H9 (cell line): Measurements from ENCODE around the gene TNIP3. TPM values are rescaled to one million over a fixed set of nuclear protein-coding genes. Genes with fewer than 3 reads are reported as not detected.

Experiments
- DNase-seq: peaks from one replicate; pipeline ENCODE4 v3.0.0-alpha.2; 2017
- H2AFZ ChIP-seq: one replicate; pipeline ENCODE4 v1.6.1; 2013; ENCODE audit warnings: mild to moderate bottlenecking, low read length, control low read depth, moderate library complexity
- H2AK5ac ChIP-seq: 2 replicates; pipeline ENCODE4 v1.6.1; 2013; ENCODE audit warnings: low read length, control low read depth, mixed read lengths; ENCODE audit not compliant: insufficient read length
- H2BK120ac ChIP-seq: one replicate; pipeline ENCODE4 v1.6.1; 2013; ENCODE audit warnings: low read depth, mild to moderate bottlenecking, low read length, control low read depth, inconsistent platforms; ENCODE audit not compliant: poor library complexity, severe bottlenecking
- H2BK12ac ChIP-seq: 2 replicates; pipeline ENCODE4 v1.6.1; 2013; ENCODE audit warnings: low read length, control low read depth, mixed read lengths, low read depth; ENCODE audit not compliant: insufficient read length
- H2BK15ac ChIP-seq: 2 replicates; pipeline ENCODE4 v1.6.1; 2013; ENCODE audit warnings: low read depth, low read length, control low read depth
- H2BK20ac ChIP-seq: one replicate; pipeline ENCODE4 v1.6.1; 2013; ENCODE audit warnings: low read depth, mild to moderate bottlenecking, low read length, control low read depth, inconsistent platforms; ENCODE audit not compliant: poor library complexity, severe bottlenecking
- H2BK5ac ChIP-seq: 2 replicates; pipeline ENCODE4 v1.6.1; 2013; ENCODE audit warnings: low read length, control low read depth, mixed read lengths; ENCODE audit not compliant: insufficient read length
- H3K14ac ChIP-seq: 2 replicates; pipeline ENCODE4 v1.6.1; 2013; ENCODE audit warnings: low read length, control low read depth; ENCODE audit not compliant: insufficient read depth
- H3K18ac ChIP-seq: 2 replicates; pipeline ENCODE4 v1.6.1; 2013; ENCODE audit warnings: low read depth, mild to moderate bottlenecking, mixed read lengths, low read length, control low read depth; ENCODE audit not compliant: insufficient read length
- H3K23ac ChIP-seq: 2 replicates; pipeline ENCODE4 v1.6.1; 2013; ENCODE audit warnings: low read length, control low read depth, mixed read lengths, low read depth; ENCODE audit not compliant: insufficient read length
- H3K23me2 ChIP-seq: 2 replicates; pipeline ENCODE4 v1.6.1; 2013; ENCODE audit warnings: low read depth, mild to moderate bottlenecking, mixed read lengths, low read length, control low read depth; ENCODE audit not compliant: insufficient read length, poor library complexity, severe bottlenecking
- H3K27ac ChIP-seq: 2 replicates; pipeline ENCODE4 v1.5.1; 2013; ENCODE audit warnings: low read length, control low read depth, mixed read lengths, low read depth; ENCODE audit not compliant: insufficient read length
- H3K27me3 ChIP-seq: 2 replicates; pipeline ENCODE4 v1.6.1; 2013; ENCODE audit warnings: low read length, control low read depth, inconsistent platforms; ENCODE audit not compliant: insufficient read depth
- H3K4ac ChIP-seq: 2 replicates; pipeline ENCODE4 v1.6.1; 2013; ENCODE audit warnings: low read depth, mild to moderate bottlenecking, control low read depth, inconsistent platforms, low read length, moderate library complexity
- H3K4me1 ChIP-seq: 2 replicates; pipeline ENCODE4 v1.6.1; 2013; ENCODE audit warnings: low read length, control low read depth, inconsistent platforms; ENCODE audit not compliant: insufficient read depth
- H3K4me2 ChIP-seq: 2 replicates; pipeline ENCODE4 v1.6.1; 2013; ENCODE audit warnings: low read length, control low read depth, mixed read lengths; ENCODE audit not compliant: insufficient read length, insufficient read depth
- H3K56ac ChIP-seq: 2 replicates; pipeline ENCODE4 v1.6.1; 2013; ENCODE audit warnings: low read depth, mild to moderate bottlenecking, mixed read lengths, low read length, control low read depth; ENCODE audit not compliant: insufficient read length
- H3K79me1 ChIP-seq: 2 replicates; pipeline ENCODE4 v1.6.1; 2013; ENCODE audit warnings: low read depth, mild to moderate bottlenecking, moderate library complexity, low read length, control low read depth, inconsistent platforms; ENCODE audit not compliant: insufficient read depth, poor library complexity, severe bottlenecking
- H3K79me2 ChIP-seq: 2 replicates; pipeline ENCODE4 v1.6.1; 2013; ENCODE audit warnings: low read length, control low read depth, inconsistent platforms; ENCODE audit not compliant: insufficient read depth
- H3K9ac ChIP-seq: 2 replicates; pipeline ENCODE4 v1.6.1; 2013; ENCODE audit warnings: low read length, control low read depth, mixed read lengths; ENCODE audit not compliant: insufficient read length; ENCODE audit errors: extremely low read depth
- H3K9me3 ChIP-seq: one replicate; pipeline ENCODE4 v1.6.1; 2013; ENCODE audit warnings: low read depth, low read length, inconsistent platforms; ENCODE audit not compliant: control insufficient read depth
- H3T11ph ChIP-seq: one replicate; pipeline ENCODE4 v1.6.1; 2013; ENCODE audit warnings: mild to moderate bottlenecking, low read length, control low read depth, inconsistent platforms
- H4K20me1 ChIP-seq: one replicate; pipeline ENCODE4 v1.6.1; 2013; ENCODE audit not compliant: control insufficient read depth, insufficient read length, insufficient read depth
- H4K5ac ChIP-seq: 2 replicates; pipeline ENCODE4 v1.6.1; 2013; ENCODE audit warnings: low read depth, mild to moderate bottlenecking, mixed read lengths, low read length, control low read depth; ENCODE audit not compliant: insufficient read length
- H4K8ac ChIP-seq: replicated peaks from 2 replicates; pipeline ENCODE4 v1.6.1; 2013; ENCODE audit warnings: low read length, control low read depth, mixed read lengths, low read depth; ENCODE audit not compliant: insufficient read length
- H4K91ac ChIP-seq: 2 replicates; pipeline ENCODE4 v1.6.1; 2013; ENCODE audit warnings: low read depth, mild to moderate bottlenecking, moderate library complexity, mixed read lengths, low read length, control low read depth; ENCODE audit not compliant: insufficient read length
- H3K27ac Mint-ChIP-seq, 3 experiments: 2 replicates in 2 of 3; 3 replicates in 1 of 3; pipeline ENCODE4 v1.8.0; 2020 to 2021; ENCODE audit warnings: mixed read lengths in 3 of 3, mild to moderate bottlenecking in 1 of 3, moderate library complexity in 1 of 3
- H3K27me3 Mint-ChIP-seq: 2 replicates; pipeline ENCODE4 v1.8.0; 2021; ENCODE audit warnings: low read depth, mild to moderate bottlenecking, moderate library complexity, mixed read lengths
- H3K36me3 Mint-ChIP-seq, 3 experiments: 2 replicates in 2 of 3; 3 replicates in 1 of 3; pipeline ENCODE4 v1.8.0; 2020 to 2021; ENCODE audit warnings: low read depth in 3 of 3, mixed read lengths in 3 of 3; ENCODE audit not compliant: insufficient read depth in 1 of 3
- H3K4me1 Mint-ChIP-seq, 2 experiments: 2 replicates each; pipeline ENCODE4 v1.8.0; 2020; ENCODE audit warnings: mixed read lengths in 2 of 2
- H3K4me3 Mint-ChIP-seq, 2 experiments: 2 replicates in 1 of 2; 3 replicates in 1 of 2; pipeline ENCODE4 v1.8.0; 2020 to 2021; ENCODE audit warnings: mild to moderate bottlenecking in 2 of 2, mixed read lengths in 2 of 2, moderate library complexity in 1 of 2
- H3K9me3 Mint-ChIP-seq, 2 experiments: 2 replicates in 1 of 2; 3 replicates in 1 of 2; pipeline ENCODE4 v1.8.0; 2020; ENCODE audit warnings: mild to moderate bottlenecking in 2 of 2, mixed read lengths in 2 of 2, moderate library complexity in 1 of 2
- CTCF ChIP-seq: fragments of 200-600 bp; sonication (generic); conservative IDR thresholded peaks from 3 replicates; pipeline ENCODE4 v1.8.0; 2021; ENCODE audit warnings: antibody characterized with exemption, mild to moderate bottlenecking
- WGBS: extraction: QIAGEN DNeasy Blood & Tissue Kit; methylation state at CpG from one replicate; pipeline ENCODE4 v1.1.7; 2013; ENCODE audit warnings: missing lambda C conversion rate, low lambda C conversion rate, mixed read lengths; ENCODE audit not compliant: insufficient read length; ENCODE audit errors: extremely low coverage; 5-methylcytosine and 5-hydroxymethylcytosine counted together
- total RNA-seq: library from RNA; stranded (reverse); gene quantifications from 2 replicates; pipeline ENCODE4 v1.2.1, GENCODE V29; 2021

TNIP3 gene
- total RNA-seq, 1 experiment from 2014 or later, result not detected

- Histone ChIP-seq H2BK12ac (no peak overlapping the region), H3K4me2 (no peak overlapping the region), H3K4ac (no peak overlapping the region), H3K79me1 (no peaks in the 10 kb centered on the region), H4K8ac (no peak overlapping the region), H2BK5ac (no peak overlapping the region), H2BK120ac (no peak overlapping the region), H3K9ac (no peak overlapping the region), H3K23me2 (no peaks in the 10 kb centered on the region), H3K23ac (no peak overlapping the region), H3K27me3 (no peaks in the 10 kb centered on the region), H3K18ac (no peak overlapping the region), H3T11ph (no peak overlapping the region), H4K91ac (no peak overlapping the region), H3K27ac (no peak overlapping the region), H3K79me2 (no peaks in the 10 kb centered on the region), H3K14ac (no peak overlapping the region), H3K56ac (no peak overlapping the region), H2BK20ac (no peak overlapping the region), H4K20me1 (no peaks in the 10 kb centered on the region), H2AFZ (no peak overlapping the region), H3K4me1 (no peaks in the 10 kb centered on the region; the same call in 1 of the 2 replicates), H3K9me3 (no peaks in the 10 kb centered on the region), H2BK15ac (no peak overlapping the region), H2AK5ac (no peak overlapping the region), H4K5ac (no peak overlapping the region)
- no CpG with 5 or more reads among the region's 3 CpGs for WGBS
- Mint-ChIP-seq H3K4me3 (no peak overlapping the region), H3K36me3 (peaks cover 0 to 12% (median 2%) of the 10 kb centered on the region in 3 experiments; a peak in 3 of 7 replicates), H3K4me1 (peaks cover 5 to 12% of the 10 kb centered on the region in 2 experiments), H3K27ac (no peak overlapping the region), H3K9me3 (peaks cover 5 to 6% of the 10 kb centered on the region in 2 experiments; a peak in 3 of 5 replicates), H3K27me3 (no peaks in the 10 kb centered on the region)
- TF ChIP-seq CTCF, result no peak
- no peak for DNase-seq
Observed at GRCh38 chr4:121183361-121183760, 19.2 kb upstream of the TNIP3 start.
